GM12872 (cell line): ENCODE results near the gene SAMD8.

ENCODE experiments used
- TF ChIP-seq, protein P1 (sequence below): IDR thresholded peaks from 3 replicates; pipeline ENCODE4 v1.5.1; 2011; ENCODE audit warnings: low read depth, mild to moderate bottlenecking, low read length, moderate library complexity; ENCODE audit not compliant: insufficient read depth

SAMD8 gene

DNA sequence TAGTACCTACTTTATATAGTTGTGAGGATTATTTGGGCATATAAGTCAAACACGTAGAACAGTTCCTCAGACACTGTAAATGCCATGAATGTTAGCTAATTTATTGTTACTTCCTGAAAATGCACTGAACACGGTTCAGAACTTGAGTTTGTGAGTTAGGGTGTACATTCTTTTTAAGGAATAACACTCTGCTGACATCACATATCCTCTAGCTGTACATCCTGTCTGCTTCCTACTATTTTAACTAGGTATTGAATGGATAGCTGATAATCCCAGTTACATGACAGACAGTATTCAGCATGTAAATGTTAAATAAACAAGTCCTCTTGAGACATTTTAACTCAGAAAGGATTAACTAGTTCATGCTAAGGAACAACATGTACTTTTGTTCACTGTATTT, 16.0 kb downstream of the SAMD8 start:
- TF ChIP-seq, protein P1, sequence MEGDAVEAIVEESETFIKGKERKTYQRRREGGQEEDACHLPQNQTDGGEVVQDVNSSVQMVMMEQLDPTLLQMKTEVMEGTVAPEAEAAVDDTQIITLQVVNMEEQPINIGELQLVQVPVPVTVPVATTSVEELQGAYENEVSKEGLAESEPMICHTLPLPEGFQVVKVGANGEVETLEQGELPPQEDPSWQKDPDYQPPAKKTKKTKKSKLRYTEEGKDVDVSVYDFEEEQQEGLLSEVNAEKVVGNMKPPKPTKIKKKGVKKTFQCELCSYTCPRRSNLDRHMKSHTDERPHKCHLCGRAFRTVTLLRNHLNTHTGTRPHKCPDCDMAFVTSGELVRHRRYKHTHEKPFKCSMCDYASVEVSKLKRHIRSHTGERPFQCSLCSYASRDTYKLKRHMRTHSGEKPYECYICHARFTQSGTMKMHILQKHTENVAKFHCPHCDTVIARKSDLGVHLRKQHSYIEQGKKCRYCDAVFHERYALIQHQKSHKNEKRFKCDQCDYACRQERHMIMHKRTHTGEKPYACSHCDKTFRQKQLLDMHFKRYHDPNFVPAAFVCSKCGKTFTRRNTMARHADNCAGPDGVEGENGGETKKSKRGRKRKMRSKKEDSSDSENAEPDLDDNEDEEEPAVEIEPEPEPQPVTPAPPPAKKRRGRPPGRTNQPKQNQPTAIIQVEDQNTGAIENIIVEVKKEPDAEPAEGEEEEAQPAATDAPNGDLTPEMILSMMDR, result no peak

GRCh38 chr10:75129537-75129936, 18.1 kb downstream of the SAMD8 start:
- TF ChIP-seq, protein P1, result no peak

GRCh38 chr10:75136346-75136745, 24.9 kb downstream of the SAMD8 start:
- TF ChIP-seq, protein P1, result no peak

- TF ChIP-seq, protein P1, result no peak
These were observed 26.3 kb downstream of the SAMD8 start for GRCh38 chr10:75137533-75138438.

DNA sequence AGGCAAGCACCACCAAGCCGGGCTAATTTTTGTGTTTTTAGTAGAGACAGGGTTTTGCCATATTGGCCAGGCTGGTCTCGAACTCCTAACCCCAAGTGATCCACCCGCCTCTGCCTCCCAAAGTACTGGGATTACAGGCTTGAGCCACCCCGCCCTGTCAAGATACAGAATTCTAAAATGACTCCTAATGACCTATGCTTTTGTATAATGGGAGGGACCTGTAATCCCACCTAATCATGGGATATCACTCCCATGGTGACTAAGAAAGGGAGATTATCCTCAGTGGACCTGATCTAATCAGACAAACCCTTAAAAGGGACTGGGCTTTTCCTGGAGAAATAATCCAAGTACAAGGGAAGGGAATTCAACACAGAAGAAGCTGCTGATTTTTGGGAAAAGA, 28.8 kb downstream of the SAMD8 start:
- TF ChIP-seq, protein P1, result no peak

GRCh38 chr10:75143353-75143752, 31.9 kb downstream of the SAMD8 start:
- TF ChIP-seq, protein P1, result no peak

- TF ChIP-seq, protein P1, result no peak
These were observed 34.1 kb downstream of the SAMD8 start for GRCh38 chr10:75145590-75145989.
